Ovary (tissue), 3 donors: ENCODE measurements around the gene SCN1A.

Experiments used
- EP300 ChIP-seq: sonication (generic); formaldehyde crosslinking; IDR thresholded peaks from one replicate; pipeline ENCODE4 v1.6.1; 2017; ENCODE audit warnings: antibody characterized with exemption
- POLR2A ChIP-seq: fragments of 450-650 bp; IDR thresholded peaks from one replicate; pipeline ENCODE4 v1.6.1; 2017; ENCODE audit warnings: antibody characterized with exemption, mild to moderate bottlenecking, moderate library complexity
- TF ChIP-seq, protein P1 (sequence below), 3 donors: fragments of 450-650 bp in 2 of 3; fragments of 200-600 bp in 1 of 3; IDR thresholded peaks; one replicate each; pipeline versions ENCODE4 v1.5.1 to v1.8.0; 2016 to 2022; ENCODE audit warnings: antibody characterized with exemption in 3 of 3, mild to moderate bottlenecking in 1 of 3
- donor health status: DM: no; HTN: no; CAD: no.

DNA sequence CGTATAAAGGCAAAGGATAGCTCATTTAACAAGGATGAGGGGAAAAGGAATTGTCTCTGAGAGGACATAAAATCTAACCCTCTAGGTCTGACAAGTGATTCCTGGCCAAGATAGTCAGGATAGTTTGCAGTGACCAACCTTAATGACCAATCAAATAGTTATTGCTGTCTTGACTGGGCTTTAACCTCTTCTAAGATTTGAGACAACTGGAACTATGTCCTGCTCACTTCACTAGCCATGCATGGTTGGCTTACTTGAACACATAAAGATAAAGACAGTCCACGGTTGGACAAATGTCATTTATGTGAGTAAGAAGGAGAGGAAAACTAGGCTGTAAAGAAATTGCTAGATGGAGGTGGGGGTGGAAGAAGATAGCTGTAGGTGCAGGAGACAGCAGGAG lies 53.8 kb downstream of the SCN1A start:
- TF ChIP-seq, protein P1, sequence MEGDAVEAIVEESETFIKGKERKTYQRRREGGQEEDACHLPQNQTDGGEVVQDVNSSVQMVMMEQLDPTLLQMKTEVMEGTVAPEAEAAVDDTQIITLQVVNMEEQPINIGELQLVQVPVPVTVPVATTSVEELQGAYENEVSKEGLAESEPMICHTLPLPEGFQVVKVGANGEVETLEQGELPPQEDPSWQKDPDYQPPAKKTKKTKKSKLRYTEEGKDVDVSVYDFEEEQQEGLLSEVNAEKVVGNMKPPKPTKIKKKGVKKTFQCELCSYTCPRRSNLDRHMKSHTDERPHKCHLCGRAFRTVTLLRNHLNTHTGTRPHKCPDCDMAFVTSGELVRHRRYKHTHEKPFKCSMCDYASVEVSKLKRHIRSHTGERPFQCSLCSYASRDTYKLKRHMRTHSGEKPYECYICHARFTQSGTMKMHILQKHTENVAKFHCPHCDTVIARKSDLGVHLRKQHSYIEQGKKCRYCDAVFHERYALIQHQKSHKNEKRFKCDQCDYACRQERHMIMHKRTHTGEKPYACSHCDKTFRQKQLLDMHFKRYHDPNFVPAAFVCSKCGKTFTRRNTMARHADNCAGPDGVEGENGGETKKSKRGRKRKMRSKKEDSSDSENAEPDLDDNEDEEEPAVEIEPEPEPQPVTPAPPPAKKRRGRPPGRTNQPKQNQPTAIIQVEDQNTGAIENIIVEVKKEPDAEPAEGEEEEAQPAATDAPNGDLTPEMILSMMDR (IDR thresholded peaks at IDR 0.05) = no peak
- TF ChIP-seq POLR2A = no peak
- TF ChIP-seq EP300 = no peak
